ENCODE measurements around the gene ZNF358. TPM values are rescaled to one million over a fixed set of nuclear protein-coding genes. Genes with fewer than 3 reads are reported as not detected.

The ZNF358 gene
- total RNA-seq, 1 experiment from 2014 or later: 30.2 TPM

- Histone ChIP-seq H3K4me3 (ENCODE audit: low read depth in 2 of 2, low read length in 2 of 2) (no peak overlapping the region), H3K27ac (ENCODE audit: low read length) (no peak overlapping the region), H3K9me3 (ENCODE audit: control insufficient read depth, insufficient read depth, low read depth, low read length) (no peaks in the 10 kb centered on the region), H3K36me3 (ENCODE audit: control insufficient read depth, insufficient read depth, low read length) (no peaks in the 10 kb centered on the region), H3K4me1 (ENCODE audit: control insufficient read depth, insufficient read depth, low read length) (no peaks in the 10 kb centered on the region), H3K27me3 (ENCODE audit: control insufficient read depth, insufficient read depth, low read length) (no peaks in the 10 kb centered on the region)
- ATAC-seq (no peak), DNase-seq (ENCODE audit: low read depth, low spot score) (no peak)
- no TSS peak for BruUV-seq (replicated peaks)
- no peak for TF ChIP-seq TCF7L2 (IDR thresholded peaks at IDR 0.05; ENCODE audit: low read depth, low read length)
- TF ChIP-seq CTCF (IDR thresholded peaks at IDR 0.05): no peak
- no peak for TF ChIP-seq SIN3A (IDR thresholded peaks at IDR 0.05; ENCODE audit: borderline replicate concordance, insufficient read depth, low read depth, low read length)
- TF ChIP-seq REST (IDR thresholded peaks at IDR 0.05; ENCODE audit: insufficient read depth in 1 of 2, low read depth in 2 of 2, low read length in 1 of 2): no peak
- no peak for TF ChIP-seq POLR2AphosphoS5 (IDR thresholded peaks at IDR 0.05; ENCODE audit: low read depth, low read length)
- ChIA-PET POLR2A (no interaction called here), CTCF (no interaction called here)
- in situ Hi-C loops (cut with HindIII; ENCODE audit: low pct_unique_long_range_greater_than_20kb, low sequenced_read_pairs): no loop called here
- intact Hi-C loops (cut with micrococcal nuclease; ENCODE audit: unreplicated experiment): no loop called here
Measured at GRCh38 chr19:7559102-7559501, 43.2 kb downstream of the ZNF358 start.

GRCh38 chr19:7560255-7560654, 44.4 kb downstream of the ZNF358 start:
- ChIA-PET POLR2A (no interaction called here), CTCF (no interaction called here)
- Histone ChIP-seq H3K9me3 (ENCODE audit: control insufficient read depth, insufficient read depth, low read depth, low read length) (no peaks in the 10 kb centered on the region), H3K27ac (ENCODE audit: low read length) (no peak overlapping the region), H3K4me3 (ENCODE audit: low read depth in 2 of 2, low read length in 2 of 2) (no peak overlapping the region), H3K27me3 (ENCODE audit: control insufficient read depth, insufficient read depth, low read length) (no peaks in the 10 kb centered on the region), H3K36me3 (ENCODE audit: control insufficient read depth, insufficient read depth, low read length) (no peaks in the 10 kb centered on the region), H3K4me1 (ENCODE audit: control insufficient read depth, insufficient read depth, low read length) (no peaks in the 10 kb centered on the region)
- TF ChIP-seq SIN3A (IDR thresholded peaks at IDR 0.05; ENCODE audit: borderline replicate concordance, insufficient read depth, low read depth, low read length) (no peak), TCF7L2 (IDR thresholded peaks at IDR 0.05; ENCODE audit: low read depth, low read length) (no peak), CTCF (IDR thresholded peaks at IDR 0.05) (no peak), POLR2AphosphoS5 (IDR thresholded peaks at IDR 0.05; ENCODE audit: low read depth, low read length) (no peak), REST (IDR thresholded peaks at IDR 0.05; ENCODE audit: insufficient read depth in 1 of 2, low read depth in 2 of 2, low read length in 1 of 2) (no peak)
- intact Hi-C loops (cut with micrococcal nuclease; ENCODE audit: unreplicated experiment): loop anchor here (10.0 kb wide), 1 partner anchor 245 kb away; no protein-coding TSS in a partner anchor
- DNase-seq (ENCODE audit: low read depth, low spot score) (no peak), ATAC-seq (no peak; the same call in 1 of the 2 replicates)
- BruUV-seq (replicated peaks): no TSS peak
- in situ Hi-C loops (cut with HindIII; ENCODE audit: low pct_unique_long_range_greater_than_20kb, low sequenced_read_pairs): no loop called here

Data from Panc1 (cell line).